Measurements from ENCODE around the gene RFT1. TPM values are rescaled to one million over a fixed set of nuclear protein-coding genes. Genes with fewer than 3 reads are reported as not detected.

Gene RFT1
- polyA plus RNA-seq, 5 donors, result 21.3 to 25.4 (median 24.6) TPM

DNA sequence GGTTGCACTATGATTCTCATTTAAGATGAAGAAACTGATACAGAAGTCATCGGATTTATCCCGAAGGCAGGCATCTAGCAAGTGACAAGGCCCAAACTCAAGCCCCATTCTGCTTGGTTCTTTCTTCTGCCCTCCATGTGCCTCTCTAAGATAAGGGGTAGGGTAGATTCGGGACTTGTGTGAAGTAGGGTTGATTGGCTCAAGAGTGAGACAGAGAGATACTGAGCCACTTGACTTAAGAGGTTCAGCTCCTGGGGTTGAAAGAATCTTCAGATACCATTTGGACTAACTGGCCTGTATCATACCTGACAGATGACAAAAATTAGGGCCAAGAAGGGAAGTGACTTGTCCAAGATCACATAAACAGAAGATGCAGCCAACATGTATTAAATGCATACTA, 891 bp downstream of the RFT1 start:
- no peak for DNase-seq

DNA sequence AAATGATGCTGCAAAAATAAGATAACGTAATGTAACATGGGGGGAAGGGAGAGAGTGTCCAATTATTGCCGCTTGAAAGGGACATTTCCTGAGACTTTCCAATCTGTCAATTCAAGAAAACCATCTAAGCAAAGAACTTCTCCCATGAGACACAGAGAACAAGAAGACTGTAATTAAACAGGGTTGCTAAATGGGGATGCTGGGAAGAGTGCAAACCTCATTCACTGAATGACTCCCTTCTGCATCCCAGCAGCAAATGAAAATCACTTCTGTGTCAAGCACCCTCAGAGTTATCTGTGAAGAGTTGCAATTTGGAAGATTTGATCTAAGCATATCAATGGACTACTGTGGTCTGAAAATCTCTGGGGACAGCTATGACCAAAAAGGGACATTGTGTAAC, 3.6 kb downstream of the RFT1 start:
- no peak for DNase-seq

DNA sequence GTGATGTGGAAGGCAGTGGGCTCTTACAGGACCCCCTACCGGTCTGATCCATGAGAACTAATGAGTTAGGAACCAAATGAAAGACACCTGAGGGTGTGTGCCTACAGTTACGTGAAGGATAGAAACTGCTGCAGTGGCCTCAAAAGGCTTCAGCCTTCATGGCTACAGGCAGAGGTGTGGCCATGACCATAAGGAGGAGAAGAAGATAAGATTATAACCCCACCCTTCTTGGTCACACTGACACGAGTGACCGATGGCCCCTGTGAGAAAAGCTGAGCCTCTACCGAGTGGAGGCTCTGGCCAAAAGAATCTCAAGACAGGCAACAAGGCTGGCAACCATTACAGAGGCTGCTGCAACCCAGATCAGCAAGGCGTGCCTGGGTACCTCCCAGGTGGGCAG, 6.3 kb downstream of the RFT1 start:
- DNase-seq, result no peak

DNA sequence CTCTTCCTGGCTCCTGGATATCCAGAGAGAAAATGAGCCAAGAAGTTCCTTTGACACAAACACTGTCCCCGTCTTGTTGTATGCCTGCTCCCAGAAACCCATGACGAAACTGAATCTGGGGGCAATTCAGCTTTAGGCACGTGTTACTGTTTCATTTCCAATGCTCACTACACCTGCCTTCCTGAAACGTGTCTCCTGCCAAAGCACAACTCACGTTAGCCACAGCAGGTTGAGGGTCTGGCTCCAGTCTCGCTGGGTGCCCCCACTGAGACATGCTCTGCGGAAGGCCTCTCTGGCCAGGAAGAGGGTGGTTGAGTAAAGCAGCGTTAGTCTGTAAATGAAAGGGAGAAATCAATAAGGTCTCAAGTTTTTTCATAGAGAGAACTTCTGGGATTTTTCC, 6.7 kb downstream of the RFT1 start:
- no peak for DNase-seq

DNA sequence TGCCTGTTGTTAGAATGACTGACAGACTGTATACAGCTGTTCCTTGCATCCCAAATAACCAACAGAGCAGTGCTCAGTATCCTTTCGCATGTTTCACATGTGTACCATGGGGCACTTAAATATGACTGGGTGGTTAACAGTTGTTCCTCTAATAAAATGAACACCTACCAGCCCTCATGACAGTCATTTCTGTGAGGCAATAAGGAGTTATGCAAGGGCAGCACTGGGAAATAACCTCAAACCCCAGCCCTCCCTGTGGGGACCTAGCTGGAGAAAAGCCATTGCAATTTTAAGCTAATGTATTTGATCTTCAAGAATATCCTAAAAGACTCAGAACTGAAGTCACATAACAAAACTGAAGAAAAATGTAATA, 7.3 kb downstream of the RFT1 start:
- no peak for DNase-seq

DNA sequence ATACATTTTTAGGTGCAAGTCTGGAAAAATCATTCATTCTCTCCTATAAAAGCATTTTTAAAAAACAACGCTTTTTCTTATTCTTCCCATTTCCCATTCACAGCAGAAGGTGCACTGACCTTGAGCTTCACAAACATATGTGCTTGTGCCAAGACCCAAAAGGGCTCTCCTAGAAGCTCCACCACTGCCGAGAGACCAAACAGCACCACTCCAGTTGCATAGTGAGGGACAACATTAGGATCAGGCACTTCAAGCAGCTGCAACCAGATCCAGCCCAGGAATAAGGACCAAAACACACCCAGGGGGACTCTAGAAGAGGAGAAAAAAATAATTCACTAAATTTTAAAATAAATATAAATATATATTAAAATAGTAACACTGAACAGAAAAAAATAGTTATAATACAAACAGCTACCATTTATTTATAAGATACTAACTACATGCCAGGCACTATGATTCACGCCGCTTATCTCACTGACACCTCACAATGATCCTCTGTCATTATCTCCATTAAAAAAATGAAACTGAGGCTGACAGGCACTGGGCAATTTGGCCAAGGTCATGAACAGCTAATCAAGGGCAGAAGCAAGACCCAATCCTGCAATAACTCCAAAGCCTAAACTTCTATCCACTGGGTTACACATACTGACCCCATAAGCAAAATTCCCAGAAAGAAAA, 7.8 kb downstream of the RFT1 start:
- DNase-seq, result no peak

DNA sequence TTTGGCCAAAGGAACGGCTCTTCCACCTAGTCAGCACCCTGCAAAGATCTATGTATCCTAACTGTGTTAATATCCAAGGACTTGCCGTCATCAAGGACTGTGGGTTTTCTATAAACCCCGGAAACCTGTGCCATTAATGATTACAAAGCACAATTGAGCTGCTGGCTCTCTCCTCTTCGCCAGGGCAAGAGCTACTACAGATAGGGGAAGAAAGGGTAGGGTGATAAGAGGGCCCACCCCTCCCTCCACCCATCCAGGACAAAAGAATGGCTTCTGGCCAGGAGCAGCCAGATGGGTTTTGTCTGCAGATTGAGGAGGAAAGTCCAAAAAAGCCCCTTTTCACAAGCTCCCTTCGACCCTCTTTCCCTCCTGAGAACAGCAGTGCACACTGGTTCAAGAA, 9.9 kb downstream of the RFT1 start:
- no peak for DNase-seq

DNA sequence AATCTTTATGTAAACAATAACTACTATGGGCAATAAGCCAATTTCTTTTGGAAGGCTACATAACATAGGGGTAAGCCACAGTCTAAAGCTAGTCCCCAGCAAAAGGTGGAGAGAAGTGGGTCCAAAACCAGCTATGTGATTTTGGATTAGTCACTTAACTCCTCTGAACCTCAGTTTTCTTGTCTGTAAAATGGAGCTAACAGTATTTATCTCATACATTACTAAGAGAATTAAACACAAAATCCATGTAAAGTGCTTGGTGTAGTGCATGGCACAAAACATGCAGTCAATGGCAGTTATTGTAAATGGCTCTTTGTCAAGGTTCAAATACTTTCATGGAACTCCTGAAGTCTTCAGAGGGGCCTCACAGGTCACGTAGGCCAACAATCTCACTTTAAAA, 13.3 kb downstream of the RFT1 start:
- DNase-seq, result no peak

DNA sequence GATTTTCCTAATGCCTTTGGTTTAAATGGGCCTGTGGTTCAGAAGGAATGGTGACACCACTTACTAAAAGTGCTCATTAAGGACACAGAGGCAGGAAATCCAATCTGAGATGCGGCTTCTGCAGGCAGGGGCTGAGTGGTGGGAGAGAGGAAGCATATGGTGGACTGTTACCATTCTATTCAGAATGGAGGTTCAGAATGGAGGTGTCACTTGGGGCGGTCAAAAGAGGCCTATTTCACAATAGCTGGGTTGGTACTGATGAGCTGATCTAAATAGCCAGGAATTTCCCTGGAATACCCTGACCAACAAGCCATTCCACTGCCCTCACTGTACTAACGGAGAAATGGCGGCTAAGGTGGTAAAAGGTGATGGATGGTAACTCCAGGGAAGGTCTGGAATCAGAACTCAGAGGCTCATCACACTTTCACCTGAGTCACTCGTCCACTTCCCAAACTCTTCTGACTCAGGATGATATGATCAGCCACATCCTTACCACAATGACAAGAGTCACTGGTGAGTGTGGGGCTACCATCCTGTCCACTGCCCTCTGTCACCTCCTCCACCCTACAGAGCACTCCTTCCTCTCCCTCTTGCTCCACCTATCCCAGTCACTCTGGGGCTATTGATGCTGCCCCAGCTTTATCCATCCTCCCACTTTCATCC, 15.7 kb downstream of the RFT1 start:
- peak in 1 of 2 donors; percentile 29 for DNase-seq

DNA sequence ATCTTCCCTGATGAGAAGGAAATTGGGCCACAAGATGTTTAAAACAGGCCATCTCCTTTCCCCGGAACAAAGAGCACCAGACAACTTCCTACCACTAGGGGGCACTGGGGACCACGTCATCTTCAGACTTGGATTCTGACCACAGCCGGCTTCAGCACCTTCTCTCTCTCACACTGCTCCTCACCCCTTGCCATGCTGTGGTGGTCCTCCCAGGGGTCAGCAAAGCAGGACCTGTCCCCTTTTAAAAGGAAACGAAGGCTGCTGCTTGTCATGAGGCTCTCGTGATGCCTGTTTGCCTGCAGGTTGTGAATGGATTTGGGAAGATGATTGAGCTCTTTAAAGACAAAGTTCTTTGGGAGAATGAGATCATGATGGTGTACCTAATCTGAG, 16.2 kb downstream of the RFT1 start:
- peak; percentile 64 to 79 for DNase-seq

DNA sequence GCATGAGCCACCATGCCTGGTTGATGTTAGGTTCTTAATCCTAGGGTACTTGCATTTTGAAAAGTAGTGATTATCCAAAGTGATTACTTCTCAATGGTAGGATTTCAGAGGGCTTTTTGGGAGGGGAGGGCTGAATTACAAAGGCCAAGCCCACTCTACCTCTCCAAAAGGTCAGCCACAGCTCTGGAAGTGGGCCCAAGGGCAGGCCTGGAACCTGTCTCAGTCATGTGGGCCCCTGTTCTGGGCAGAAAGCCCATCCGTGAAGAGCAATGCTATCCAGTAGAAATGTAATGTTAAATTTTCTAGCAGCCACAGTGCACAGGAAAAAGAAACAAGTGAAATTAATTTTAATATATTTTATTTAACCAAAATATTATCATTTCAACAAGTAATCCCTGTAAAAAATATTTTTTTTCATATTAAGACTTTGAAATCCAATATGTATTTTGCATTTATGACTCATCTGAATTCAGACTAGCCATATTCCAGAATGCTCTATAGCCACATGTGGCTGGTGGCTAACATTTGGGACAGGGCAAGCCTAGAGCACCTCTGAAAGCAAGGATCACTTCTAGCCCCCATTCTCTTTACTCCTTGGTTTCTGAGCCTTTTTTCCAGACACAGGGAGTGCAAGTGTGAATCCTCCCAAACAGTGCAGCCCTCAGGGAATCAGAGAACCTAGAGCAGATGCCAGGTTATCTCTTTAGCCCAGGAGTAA, 16.8 kb downstream of the RFT1 start:
- DNase-seq, result no peak

DNA sequence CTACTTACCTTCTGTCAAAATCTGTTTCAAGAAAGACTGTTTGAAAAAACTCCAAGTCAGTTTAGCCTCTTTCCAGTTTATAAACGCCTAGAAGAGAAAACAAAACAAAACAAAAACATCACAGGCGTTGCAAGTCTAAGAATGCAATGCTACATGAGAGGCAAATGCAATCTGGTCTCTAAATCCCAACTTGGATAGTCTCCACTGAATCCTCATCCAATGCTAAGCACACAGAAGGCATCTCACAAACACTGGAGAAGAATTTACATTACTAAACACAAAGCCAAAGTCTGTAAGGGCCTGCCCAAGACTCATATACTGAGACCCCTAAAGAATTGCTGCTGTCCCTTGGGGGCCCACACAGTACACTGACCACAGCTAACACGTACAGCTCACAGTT, 18.4 kb downstream of the RFT1 start:
- no peak for DNase-seq

DNA sequence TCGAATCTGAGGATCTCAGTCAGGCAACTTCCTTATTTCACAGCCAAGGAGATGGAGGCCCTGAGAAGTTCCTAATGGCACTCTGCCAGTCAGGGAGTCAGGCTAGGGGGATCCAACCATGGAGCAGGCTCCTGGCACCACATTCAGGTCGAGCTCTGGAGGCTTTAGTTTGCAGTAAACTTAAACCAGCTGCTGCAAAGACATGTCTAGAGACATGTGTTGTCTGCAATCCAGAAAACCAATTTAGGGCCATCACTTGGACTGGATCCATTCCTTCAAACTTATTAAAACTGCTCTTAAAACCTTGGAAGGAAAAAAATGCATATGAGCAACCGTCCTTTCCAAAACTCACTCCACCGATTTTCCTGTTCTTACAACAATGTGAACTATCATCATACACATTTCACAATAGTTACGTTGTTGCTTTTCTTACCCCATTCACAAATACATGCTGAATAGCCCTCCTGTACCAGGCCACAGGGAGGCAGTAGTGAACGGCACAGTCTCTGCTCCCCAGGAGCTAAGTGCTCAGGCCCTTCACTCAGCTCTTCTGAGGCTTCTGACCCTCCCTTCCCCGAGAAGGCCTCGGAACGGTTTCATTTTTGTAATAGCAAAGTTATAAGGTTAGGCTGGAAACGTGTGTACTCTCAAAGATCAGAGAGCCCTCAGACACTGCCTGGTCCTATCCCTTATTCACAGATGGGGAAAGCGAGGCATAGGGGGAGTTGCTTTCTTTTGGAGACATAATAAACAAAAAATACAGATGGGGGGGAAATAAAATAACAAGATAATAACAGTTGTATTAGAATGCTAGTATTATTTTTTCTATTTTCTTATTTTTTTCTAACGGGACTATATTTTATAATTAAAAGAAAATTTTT, 20.1 kb downstream of the RFT1 start:
- peak; percentile 69 to 70 for DNase-seq

DNA sequence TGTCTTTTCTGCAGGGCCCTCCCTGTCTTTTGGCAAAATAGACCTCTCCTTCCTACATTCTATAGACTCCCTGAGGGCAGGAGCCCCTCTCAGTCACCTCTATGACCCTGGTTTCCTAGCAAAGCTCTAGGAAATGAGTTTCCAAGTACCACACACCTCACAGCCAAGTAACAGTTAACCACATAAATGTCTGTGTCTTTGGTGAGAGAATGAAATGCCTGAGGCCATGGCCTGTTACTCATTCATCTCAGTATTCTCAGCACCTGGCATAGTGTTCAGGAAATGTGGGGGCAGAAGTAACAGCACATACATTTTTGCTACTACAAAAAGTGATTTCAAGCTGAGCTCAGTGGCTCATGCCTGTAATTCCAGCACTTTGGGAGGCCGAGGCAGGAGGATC, 21.0 kb downstream of the RFT1 start:
- DNase-seq, result no peak

DNA sequence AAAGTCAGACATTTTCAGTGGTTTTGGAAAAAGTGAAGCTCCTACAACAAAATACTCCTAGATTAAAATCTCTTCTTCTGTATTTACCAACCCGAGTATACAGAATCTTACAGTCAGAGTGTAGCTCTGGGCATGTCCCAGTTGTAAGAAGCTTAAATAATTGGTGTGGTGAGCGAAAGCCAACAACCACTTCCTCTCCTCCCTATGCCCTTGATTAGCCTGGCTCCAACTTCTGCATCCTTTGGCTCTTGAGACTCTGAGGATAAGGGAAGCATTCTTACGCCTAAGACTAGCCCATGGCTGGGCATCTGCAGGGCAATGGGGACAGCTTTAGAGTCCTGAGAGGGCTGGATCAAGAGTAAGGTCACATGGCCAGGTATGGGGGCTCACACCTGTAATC, 25.5 kb downstream of the RFT1 start:
- no peak for DNase-seq

DNA sequence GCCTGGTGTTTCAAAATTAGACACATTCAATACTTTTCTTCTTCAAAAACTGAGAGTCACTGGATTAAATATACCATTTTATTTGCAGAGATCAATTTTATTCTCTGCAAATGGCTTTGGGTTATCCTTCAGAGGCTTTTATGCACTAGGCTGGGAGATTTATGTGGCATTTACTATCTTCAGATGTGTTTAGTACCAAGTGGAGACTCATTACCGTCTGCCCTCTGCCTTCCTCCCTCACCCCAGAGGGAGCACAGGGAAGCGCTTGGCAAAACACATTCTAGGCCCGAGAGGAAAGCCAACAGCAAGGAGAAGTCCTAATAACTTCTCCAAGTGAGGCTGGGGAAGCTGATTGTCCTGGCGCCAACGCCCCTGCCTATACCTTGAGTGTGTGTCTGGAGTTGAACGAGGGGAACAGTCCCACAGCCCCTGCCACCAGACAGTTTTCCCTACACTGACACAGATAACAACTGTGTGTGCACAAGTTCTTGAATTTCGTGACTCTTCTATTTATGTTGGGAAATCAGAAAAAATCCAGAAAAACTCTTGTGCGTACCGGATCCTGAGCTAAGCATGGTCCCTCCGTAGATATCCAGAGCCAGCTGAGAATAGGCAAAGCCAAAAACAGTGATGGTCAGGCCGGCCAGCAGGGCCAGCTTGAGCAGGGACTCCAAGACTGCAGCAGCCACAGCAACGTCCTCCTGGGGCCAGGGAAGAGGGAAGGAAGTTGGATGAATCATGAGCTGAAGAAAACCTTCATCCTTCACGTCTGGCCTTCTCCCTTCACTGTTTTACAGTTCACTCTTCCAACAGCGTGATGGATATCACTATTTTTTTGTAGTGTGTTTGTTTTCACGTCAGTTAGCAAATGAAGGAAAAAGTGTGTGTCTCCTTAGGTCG, 26.6 kb downstream of the RFT1 start:
- DNase-seq, result no peak

DNA sequence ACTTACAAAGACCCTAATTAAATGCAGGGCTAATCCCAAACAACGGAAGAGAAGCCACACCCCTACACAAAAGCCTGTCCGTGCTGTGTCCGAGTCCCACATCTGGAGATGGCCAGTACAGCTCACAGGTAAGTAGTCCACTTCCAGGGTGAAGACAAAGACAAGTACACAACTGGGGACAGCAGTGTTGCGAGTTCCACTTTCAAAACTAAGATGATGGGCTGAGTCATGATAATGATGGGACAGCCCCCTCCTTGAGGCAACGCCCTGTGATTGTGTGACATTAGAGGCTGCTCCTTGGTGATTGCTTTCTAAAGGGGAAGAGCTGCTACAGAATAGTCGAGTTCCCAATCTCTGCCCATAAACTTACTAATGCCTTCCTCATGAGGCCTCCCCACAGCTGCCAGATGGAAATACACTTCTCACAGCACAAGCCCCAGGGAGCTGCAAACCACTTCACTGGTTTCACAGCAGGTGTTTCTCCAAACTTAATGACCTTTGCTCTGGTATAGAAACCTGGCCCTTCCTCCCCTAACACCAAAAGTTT, 27.6 kb downstream of the RFT1 start:
- no peak for DNase-seq

DNA sequence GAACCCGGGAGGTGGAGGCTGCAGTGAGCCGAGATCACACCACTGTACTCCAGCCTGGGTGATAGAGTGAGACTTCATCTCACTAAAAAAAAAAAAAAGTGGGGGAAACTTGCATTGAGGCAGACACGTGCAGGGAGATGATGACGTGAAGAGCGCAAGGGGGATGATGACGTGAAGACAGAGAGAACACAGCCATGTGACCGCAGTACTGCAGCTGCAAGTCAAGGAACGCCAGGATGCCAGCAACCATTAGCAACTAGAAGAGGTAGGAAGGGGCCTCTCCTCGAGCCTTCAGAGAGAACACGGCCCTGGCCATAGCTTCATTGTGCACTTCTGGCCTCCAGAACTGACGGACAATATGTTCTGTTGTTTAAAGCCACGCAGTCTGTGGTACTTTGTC, 28.3 kb downstream of the RFT1 start:
- no peak for DNase-seq

DNA sequence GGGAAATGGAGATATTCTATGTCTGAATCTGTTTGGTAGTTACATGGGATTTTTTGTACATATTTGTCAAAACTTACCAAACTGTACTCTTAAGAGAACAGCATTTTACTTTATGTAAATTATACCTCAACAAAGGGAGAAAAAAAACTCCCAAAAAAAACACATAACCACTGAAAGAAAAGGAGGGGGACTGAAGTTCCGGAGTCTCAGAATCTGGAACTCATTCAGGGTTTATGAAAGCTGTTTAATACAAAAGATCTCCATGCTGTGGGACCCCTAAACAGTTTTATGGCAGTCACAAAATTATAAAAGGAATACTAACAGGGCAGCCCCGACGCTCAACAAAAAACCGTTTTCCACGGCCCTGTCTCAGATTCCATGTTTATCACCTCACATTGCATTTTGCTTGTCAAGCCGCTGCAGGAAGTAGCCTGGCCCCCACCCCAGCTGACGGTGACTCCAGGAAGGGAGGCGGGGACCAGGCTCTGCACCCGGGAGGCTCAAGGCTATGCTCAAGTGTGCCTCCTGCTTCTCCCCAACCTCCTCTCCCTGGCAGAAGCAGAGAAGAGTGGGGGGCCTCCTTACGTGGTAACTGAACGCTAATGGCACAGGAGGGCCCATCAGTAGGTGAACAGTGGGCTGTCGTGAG, 29.3 kb downstream of the RFT1 start:
- DNase-seq, result no peak

DNA sequence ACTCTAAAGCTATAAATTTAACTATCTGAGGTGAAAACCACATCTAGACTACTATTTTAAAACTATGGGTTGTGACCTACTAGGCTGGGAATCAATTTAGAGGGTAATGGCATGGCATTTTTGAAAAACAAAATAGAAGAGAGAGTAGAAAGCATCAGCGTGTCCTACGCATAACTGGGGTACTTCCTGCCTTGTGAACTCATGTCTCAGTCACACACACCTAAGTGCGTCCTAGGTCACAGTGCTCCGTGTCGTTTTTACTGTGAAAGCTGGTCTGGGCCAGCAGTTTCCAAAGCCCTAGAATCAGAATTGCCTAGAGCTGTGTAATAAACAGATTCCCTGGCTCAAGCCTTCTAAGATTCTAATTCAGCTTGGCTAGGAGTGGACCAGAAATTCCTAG, 32.3 kb downstream of the RFT1 start:
- DNase-seq, result no peak
